GM19099 (cell line): Measurements from ENCODE around the gene ELF2.

Experiments
- POLR2A ChIP-seq: IDR thresholded peaks from 3 replicates; pipeline ENCODE4 v1.6.1; 2011; ENCODE audit warnings: low read depth; ENCODE audit not compliant: insufficient read length; ENCODE audit errors: extremely low read depth

Gene ELF2

DNA sequence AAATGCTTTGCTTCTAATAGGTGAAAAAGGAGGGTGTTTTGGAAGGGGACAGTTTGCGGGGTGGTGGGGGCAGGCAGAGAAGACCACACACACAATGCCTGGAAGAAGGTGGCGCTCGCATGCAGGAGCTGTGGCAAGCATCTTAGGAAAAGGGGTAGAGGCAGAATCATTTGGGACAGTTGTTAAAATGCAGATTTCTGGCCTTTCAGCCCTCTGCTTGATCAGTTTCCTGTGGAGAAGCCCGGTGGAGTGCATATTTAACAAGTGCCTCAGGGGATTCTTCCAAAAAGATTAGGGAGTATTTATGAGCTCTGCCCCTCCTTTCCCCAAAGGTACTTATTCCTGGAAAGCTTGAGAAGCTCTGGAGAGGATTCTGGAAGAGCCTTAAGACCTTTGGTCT is 156.6 kb downstream of the ELF2 start:
- no peak for TF ChIP-seq POLR2A

DNA sequence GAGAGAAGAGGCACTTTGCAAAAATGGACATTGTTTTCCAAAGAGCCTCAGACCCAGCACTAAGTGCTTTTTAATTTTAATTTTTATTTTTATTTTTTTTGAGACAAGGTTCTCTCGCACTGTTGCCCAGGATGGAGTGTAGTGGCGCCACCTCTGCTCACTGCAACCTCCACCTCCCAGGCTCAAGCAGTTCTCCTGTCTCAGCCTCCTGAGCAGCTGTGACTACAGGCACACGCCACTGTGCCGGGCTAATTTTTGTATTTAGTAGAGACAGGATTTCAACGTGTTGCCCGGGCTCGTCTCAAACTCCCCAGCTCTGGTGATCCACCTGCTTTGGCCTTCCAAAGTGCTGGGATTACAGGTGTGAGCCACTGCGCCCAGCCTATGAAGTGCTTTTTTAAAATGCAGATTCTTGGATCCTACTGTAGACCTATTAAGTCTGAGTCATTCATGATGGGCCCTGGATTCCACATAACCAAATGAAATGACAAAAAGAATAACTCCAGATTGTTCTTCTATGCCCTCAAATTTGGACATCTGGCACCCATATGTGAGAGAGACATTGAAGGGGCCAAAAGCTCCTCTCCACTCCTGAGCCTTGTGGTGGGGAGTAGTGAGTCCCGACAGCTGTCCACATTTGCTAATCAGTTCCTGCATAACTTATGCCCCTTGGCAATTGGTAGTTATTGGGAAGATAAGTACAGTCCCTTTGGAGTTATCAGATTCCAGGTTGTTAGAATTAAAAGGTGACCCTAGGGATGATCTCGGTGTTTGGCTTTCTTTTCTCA is 157.9 kb downstream of the ELF2 start:
- no peak for TF ChIP-seq POLR2A

DNA sequence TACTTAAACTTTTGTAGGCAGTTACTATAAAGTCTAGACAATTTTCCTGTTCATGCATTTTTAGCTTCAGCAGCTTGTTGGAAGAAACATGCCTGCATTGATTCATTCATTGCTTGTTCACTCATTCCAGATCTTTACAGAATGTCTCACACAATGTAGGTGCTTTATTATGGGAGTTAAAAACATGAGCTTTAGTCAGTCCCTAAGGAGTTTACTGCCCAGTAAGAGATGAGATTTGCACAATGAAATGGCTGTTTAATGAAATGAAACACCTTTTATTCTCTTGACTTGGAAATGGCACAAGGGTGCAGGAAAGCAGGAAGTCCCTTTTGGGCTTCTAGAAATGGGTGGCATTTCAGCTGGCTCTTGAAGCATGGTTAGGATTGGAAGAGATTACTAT is 158.5 kb downstream of the ELF2 start:
- no peak for TF ChIP-seq POLR2A

DNA sequence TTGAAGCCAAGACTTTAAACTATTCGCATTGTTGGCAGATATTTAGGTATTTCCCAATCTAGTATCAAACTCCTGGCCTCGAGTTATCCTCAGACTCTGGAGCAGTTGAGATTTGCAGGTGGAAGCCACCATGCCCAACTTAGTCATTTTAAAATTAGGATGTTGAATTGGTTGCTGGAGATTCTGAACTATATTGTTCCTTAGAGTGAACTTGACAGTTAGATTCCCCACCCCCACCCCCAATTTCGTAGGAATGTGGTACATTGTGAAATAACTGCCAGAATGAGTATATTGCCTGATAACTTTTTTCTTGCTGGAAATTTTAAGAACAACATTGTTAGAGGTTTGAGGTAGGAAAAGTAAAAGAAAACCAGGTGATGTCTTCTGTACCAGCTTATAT is 159.2 kb downstream of the ELF2 start:
- no peak for TF ChIP-seq POLR2A

DNA sequence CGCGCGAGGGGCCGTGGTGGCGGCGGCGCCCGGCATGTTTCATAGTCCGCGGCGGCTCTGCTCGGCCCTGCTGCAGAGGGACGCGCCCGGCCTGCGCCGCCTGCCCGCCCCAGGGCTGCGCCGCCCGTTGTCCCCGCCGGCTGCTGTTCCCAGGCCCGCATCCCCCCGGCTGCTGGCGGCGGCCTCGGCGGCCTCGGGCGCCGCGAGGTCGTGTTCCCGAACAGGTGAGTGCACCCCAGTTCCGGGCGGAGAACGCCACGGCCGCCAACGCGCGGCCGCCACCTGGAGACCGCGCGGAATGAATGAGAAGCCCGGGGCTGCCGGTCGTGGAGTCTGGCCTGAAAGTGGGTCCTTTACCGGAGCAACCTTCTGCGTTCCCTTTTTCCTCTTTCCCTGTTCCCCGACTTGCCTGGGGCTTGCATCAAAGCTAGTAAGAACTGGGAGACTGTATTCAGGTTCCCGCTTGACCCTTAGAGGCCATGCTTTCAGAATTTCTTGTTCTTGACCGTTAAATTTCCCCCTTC is 161.0 kb downstream of the ELF2 start:
- no peak for TF ChIP-seq POLR2A

DNA sequence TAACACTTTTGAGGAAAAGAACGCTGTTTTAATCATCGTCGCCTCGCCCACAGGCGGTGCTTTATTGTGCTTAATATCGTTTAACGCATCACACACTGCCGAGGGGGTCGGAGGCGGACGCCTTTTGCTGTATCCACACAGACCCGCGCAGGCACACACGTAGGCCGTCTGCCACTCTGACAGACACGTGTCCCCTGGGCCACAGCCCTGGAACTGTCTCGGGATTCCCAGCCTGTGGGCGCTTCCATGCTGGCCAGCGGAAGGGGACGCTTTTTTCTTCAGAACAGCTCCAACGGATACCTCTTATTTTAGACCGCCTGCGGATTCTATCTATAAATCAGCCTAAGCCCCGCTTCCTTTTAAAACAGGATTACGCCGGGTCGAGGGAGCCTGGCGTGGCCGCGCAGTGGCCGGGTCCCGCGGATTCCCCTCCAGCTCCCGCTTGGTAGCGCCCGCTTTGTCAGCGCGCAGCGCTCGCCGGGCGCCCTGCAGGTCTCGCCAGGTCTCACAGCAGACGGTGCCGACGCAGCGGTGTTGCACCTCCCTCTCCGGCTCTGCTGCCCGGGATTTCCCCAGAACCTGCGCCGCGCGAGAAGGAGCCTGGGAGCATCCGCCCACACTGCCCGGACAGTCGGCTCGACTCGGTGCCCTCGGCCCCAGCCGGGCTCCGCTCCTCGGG is 161.6 kb downstream of the ELF2 start, which contains the start of gene NOCT:
Gene NOCT, plus strand, starts transcription at position 513 of the 679 bp plus-strand sequence. CDS start 201 bp downstream, outside the sequence.
- peak; percentile 98 for TF ChIP-seq POLR2A

DNA sequence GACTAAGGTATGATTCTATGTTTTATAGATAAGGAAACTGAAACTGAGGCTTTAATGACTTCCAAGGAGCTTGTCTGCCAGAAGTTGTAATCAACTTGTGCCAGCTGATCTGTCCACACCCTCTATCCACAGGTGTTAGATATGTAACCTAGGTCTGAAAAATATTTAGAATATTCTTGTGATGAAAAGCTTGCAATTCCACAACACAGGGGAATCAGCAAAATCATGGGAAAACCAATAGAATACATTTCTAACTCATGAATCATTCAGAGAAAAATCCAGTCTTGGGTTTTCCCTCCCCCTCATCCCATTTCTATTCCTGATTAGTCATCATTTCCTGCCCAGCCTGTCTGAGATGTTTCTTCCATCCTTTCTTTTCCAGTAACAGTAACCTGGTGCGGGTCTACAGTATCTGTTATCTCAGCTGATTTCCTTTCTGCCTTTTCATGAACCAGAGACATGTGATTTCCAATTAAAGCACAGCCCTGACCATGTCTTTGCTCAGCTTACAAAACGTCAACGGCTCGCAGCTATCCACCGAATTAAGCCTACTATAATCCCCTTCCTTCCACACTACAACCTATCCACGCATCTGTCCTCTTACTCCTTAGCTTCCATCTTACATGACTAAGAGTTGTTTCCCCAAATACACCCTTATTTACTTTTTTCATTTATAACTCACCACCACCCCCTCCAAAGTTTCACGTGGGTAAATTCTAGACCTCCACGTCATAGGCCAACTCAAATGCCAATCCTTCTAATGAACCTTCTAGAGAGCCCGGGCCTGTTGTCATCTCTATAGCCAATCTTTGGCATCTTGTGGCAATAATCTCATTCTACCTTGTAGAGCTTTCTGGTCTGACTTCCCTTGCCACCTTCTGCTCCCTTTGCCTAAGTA is 162.4 kb downstream of the ELF2 start:
- no peak for TF ChIP-seq POLR2A

DNA sequence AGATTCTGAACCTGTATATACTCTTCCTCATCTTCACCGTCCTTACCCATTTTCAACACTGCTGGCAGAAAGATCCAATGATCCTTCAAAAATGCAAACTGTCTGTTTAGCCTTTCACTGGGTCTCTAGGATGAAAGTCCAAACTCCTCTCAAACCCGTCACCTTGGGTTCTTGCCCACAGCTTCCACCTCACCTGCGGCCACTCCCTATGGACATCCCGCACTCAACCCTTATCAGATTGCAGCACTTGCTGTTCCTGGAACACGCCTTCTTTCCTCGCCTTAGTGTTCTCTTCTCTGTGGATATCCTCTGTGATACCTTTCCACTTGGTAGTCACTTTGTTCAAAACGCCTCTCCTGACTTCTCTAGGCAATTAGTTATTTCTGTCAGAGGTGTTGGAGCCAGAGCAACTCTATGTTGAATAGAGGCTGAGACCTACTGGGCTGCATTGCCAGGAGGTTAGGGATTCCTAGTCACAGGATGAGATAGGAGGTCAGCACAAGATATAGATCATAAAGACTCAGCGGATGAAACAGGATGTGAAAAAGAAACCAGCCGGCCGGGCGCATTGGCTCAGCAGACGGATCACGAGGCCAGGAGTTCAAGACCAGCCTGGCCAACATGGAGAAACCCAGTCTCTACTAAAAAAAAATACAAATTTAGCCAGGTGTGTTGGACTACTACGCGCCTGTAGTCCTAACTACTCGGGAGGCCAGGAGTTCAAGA is 165.6 kb downstream of the ELF2 start:
- no peak for TF ChIP-seq POLR2A

DNA sequence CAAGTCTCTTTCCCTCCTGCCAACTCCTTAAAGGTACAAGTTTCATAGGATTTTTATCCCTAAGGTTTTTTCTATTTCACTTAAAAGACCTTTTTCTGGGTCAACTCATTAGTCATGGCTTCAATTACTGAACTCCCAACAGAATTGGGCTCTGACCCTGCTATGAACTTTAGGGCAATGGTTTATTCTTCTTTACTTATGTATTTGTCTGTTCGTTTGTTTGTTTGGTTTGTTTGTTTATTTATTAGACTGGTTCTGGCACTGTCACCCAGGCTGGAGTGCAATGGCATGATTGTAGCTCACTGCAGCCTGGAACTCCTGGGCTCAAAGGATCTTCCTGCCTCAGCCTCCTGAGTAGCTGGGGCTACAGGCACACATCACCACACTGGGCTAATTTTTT is 167.3 kb downstream of the ELF2 start:
- no peak for TF ChIP-seq POLR2A

DNA sequence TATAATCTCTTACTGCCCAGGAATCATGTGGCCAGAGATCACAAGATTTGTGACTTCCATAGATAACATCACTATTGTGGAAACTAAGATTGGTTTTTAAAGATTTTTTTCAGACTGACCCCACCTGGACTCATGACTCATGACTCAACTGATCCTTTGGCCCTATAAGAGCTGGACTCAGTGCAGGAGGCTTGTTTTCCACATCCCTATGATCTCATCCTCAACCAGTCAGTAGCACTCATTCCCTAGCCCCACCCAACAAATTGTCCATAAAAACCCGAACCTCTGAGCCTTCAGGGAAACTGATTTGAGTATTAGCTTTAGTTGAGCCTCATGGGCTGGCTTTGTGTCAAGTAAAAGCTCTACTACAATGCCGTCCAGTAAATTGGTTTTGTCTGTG is 169.4 kb downstream of the ELF2 start:
- no peak for TF ChIP-seq POLR2A
